B cell (primary cell): Measurements from ENCODE around the gene TMEFF1. TPM values are rescaled to one million over a fixed set of nuclear protein-coding genes. Genes with fewer than 3 reads are reported as not detected.

ENCODE experiments used
- ATAC-seq: fragments of 200-7000 bp; cut with Tn5 transposase; one replicate; pipeline ENCODE4 v1.10.0; 2021; ENCODE audit warnings: low read depth, mild to moderate bottlenecking, moderate number of reproducible peaks, moderate library complexity
- CTCF ChIA-PET: fragments of 350-600 bp; sonication (Branson Sonifier 250); formaldehyde crosslinking; loops from one replicate; lab custom pipeline; 2021; ENCODE audit warnings: antibody characterized with exemption, inconsistent platforms; lab: Charles Lee
- POLR2A ChIA-PET: fragments of 350-600 bp; sonication (Branson Sonifier 250); formaldehyde crosslinking; loops from one replicate; lab custom pipeline; 2021; ENCODE audit warnings: antibody characterized with exemption; lab: Charles Lee
- DNase-seq: peaks from one replicate; pipeline ENCODE4 v3.0.0; 2013
- H2AFZ ChIP-seq: 2 replicates; pipeline ENCODE4 v1.6.1; 2012; ENCODE audit warnings: mild to moderate bottlenecking, low read depth, low read length; ENCODE audit not compliant: insufficient read depth, poor library complexity, severe bottlenecking
- H3K27ac ChIP-seq, 2 donors: 1 replicate in 1 of 2; 2 replicates in 1 of 2; pipeline ENCODE4 v1.5.1; 2012 to 2013; ENCODE audit warnings: low read length in 2 of 2, mild to moderate bottlenecking in 2 of 2, moderate library complexity in 1 of 2
- H3K27me3 ChIP-seq, 4 experiments: fragments of 200-600 bp in 1 of 4; sonication (generic) in 1 of 4; replicated peaks in 1 of 4; 1 replicate in 2 of 4; 2 replicates in 2 of 4; pipeline versions ENCODE4 v1.6.1 to v1.7.0; 2013 to 2016; ENCODE audit warnings: low read length in 3 of 4, mild to moderate bottlenecking in 2 of 4, mixed read lengths in 1 of 4, moderate library complexity in 1 of 4; ENCODE audit not compliant: insufficient read depth in 4 of 4, control insufficient read depth in 3 of 4; ENCODE audit errors: control extremely low read depth in 1 of 4
- H3K36me3 ChIP-seq, 2 experiments: replicated peaks in 1 of 2; 1 replicate in 1 of 2; 2 replicates in 1 of 2; pipeline versions ENCODE4 v1.6.1 to v1.7.1; 2013; ENCODE audit warnings: low read length in 1 of 2; ENCODE audit not compliant: insufficient read depth in 2 of 2, control insufficient read depth in 1 of 2; ENCODE audit errors: control extremely low read depth in 1 of 2, extremely low read depth in 1 of 2
- H3K4me1 ChIP-seq, 2 donors: fragments of 200-600 bp in 1 of 2; sonication (generic) in 1 of 2; 1 replicate in 1 of 2; 2 replicates in 1 of 2; pipeline versions ENCODE4 v1.5.1 to v1.6.1; 2013 to 2017; ENCODE audit warnings: low read length in 2 of 2; ENCODE audit not compliant: control insufficient read depth in 2 of 2, insufficient read depth in 2 of 2
- H3K4me2 ChIP-seq: replicated peaks from 2 replicates; pipeline ENCODE3; 2012; ENCODE audit warnings: mild to moderate bottlenecking, low read depth, low read length; ENCODE audit not compliant: poor library complexity, severe bottlenecking
- H3K4me3 ChIP-seq, 5 experiments: fragments of 200-600 bp in 1 of 5; sonication (generic) in 1 of 5; 1 replicate in 3 of 5; 2 replicates in 2 of 5; pipeline versions ENCODE4 v1.5.1 to v1.7.0; 2011 to 2016; ENCODE audit warnings: low read length in 4 of 5, mild to moderate bottlenecking in 4 of 5, low read depth in 2 of 5, control low read depth in 1 of 5, moderate library complexity in 1 of 5; ENCODE audit not compliant: insufficient read depth in 1 of 5; ENCODE audit errors: control extremely low read depth in 1 of 5, extremely low read depth in 1 of 5
- H3K79me2 ChIP-seq: fragments of 200-600 bp; sonication (generic); one replicate; pipeline ENCODE4 v1.6.0; 2016; ENCODE audit warnings: low read length; ENCODE audit not compliant: control insufficient read depth, insufficient read depth
- H3K9ac ChIP-seq: fragments of 200-600 bp; sonication (generic); 2 replicates; pipeline ENCODE4 v1.6.1; 2017; ENCODE audit warnings: mild to moderate bottlenecking, low read length, moderate library complexity
- H3K9me3 ChIP-seq, 3 donors: one replicate each; pipeline versions ENCODE4 v1.6.1 to v1.7.1; 2013; ENCODE audit warnings: low read length in 2 of 3; ENCODE audit not compliant: control insufficient read depth in 2 of 3, insufficient read depth in 1 of 3; ENCODE audit errors: control extremely low read depth in 1 of 3
- H4K20me1 ChIP-seq: 2 replicates; pipeline ENCODE4 v1.6.0; 2012; ENCODE audit warnings: mild to moderate bottlenecking, low read length; ENCODE audit not compliant: insufficient read depth, control insufficient read depth, poor library complexity, severe bottlenecking
- H3K27ac Mint-ChIP-seq: one replicate; pipeline ENCODE4 v1.8.0; 2021; ENCODE audit warnings: mixed read lengths
- H3K27me3 Mint-ChIP-seq: one replicate; pipeline ENCODE4 v1.8.0; 2021; ENCODE audit warnings: mixed read lengths
- H3K4me1 Mint-ChIP-seq: one replicate; pipeline ENCODE4 v1.8.0; 2021; ENCODE audit warnings: mixed read lengths
- H3K4me3 Mint-ChIP-seq: one replicate; pipeline ENCODE4 v1.8.0; 2021; ENCODE audit warnings: mixed read lengths
- H3K9me3 Mint-ChIP-seq: one replicate; pipeline ENCODE4 v1.8.0; 2022; ENCODE audit warnings: mixed read lengths; ENCODE audit not compliant: insufficient read depth
- CTCF ChIP-seq: fragments of 200-600 bp; IDR thresholded peaks from one replicate; pipeline ENCODE4 v1.8.0; 2022; ENCODE audit warnings: antibody characterized with exemption, mild to moderate bottlenecking
- EZH2 ChIP-seq: IDR thresholded peaks from 2 replicates; pipeline ENCODE4 v1.6.1; 2012; ENCODE audit warnings: borderline replicate concordance, low read depth, mild to moderate bottlenecking, moderate library complexity, low read length; ENCODE audit not compliant: insufficient read depth, poor library complexity, severe bottlenecking
- WGBS: methylation state at CpG from one replicate; pipeline ENCODE4 v1.1.5; 2013; ENCODE audit warnings: missing lambda C conversion rate; ENCODE audit not compliant: insufficient coverage; 5-methylcytosine and 5-hydroxymethylcytosine counted together
- intact Hi-C: fragments of 100-400 bp; cut with micrococcal nuclease; formaldehyde crosslinking; loops from one replicate; pipeline ENCODE4 v1.10.0; 2022
- polyA plus RNA-seq: library from polyadenylated mRNA; depleted of rRNA; stranded (reverse); fragments of >200 nt; gene quantifications from 2 replicates; pipeline ENCODE4 v1.2.3, GENCODE V29; 2012
- total RNA-seq, 2 donors: library from RNA; stranded (reverse); fragments of 120-200 nt in 1 of 2; gene quantifications; 1 replicate in 1 of 2; 2 replicates in 1 of 2; pipeline versions ENCODE4 v1.2.3 to v1.2.4, GENCODE V29; 2013 to 2022

The TMEFF1 gene
- total and polyA plus RNA-seq, 2 donors (not counting 1 experiment from before 2014, with no cell fraction given), result not detected

DNA sequence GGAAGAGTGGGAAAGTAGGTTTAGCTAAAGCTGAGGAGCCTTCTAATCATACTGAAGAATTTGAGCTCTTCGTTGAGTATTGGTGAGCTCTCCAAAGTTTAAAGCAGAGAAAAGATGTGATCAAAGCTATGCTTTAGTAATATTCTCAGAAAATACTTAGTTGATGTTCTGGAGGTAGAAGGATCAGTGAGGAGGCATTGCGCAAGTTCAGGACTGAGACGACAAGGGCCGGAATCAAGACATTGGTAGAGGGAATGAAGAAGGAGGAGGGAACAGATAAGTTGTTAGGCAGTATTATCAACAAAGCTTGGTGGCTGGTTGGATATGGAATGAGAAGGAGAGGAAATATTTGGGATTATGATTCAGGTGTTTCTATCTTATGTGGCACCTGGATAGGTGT is 112.0 kb downstream of the TMEFF1 start:
- CTCF ChIA-PET, result interaction anchor here (0.5 kb wide), 1 partner anchor 155 kb away, joined by 3 read pairs; no protein-coding TSS in a partner anchor
- Histone ChIP-seq H3K36me3 (no peaks in the 10 kb centered on the region), H3K79me2 (no peaks in the 10 kb centered on the region), H3K27ac (no peak overlapping the region), H3K4me2 (no peak overlapping the region), H3K9me3 (no peaks in the 10 kb centered on the region), H3K27me3 (no peaks in the 10 kb centered on the region), H3K9ac (no peak overlapping the region), H4K20me1 (no peaks in the 10 kb centered on the region), H2AFZ (no peak overlapping the region), H3K4me3 (no peak overlapping the region), H3K4me1 (no peaks in the 10 kb centered on the region)
- DNase-seq, result no peak
- intact Hi-C loops, result no loop called here
- Mint-ChIP-seq H3K4me1 (no peaks in the 10 kb centered on the region), H3K27me3 (peaks cover 6% of the 10 kb centered on the region), H3K4me3 (no peak overlapping the region), H3K27ac (no peak overlapping the region), H3K9me3 (no peaks in the 10 kb centered on the region)
- POLR2A ChIA-PET, result no interaction called here
- 97% methylated on average over 3 of the region's 4 CpGs for WGBS
- TF ChIP-seq CTCF (no peak), EZH2 (no peak)
- no peak for ATAC-seq

- TF ChIP-seq EZH2 (no peak), CTCF (no peak)
- Histone ChIP-seq H3K9me3 (no peaks in the 10 kb centered on the region), H3K79me2 (no peaks in the 10 kb centered on the region), H3K4me1 (no peaks in the 10 kb centered on the region), H4K20me1 (no peaks in the 10 kb centered on the region), H3K4me2 (no peak overlapping the region), H3K27me3 (no peaks in the 10 kb centered on the region), H3K27ac (no peak overlapping the region), H3K9ac (no peak overlapping the region), H3K36me3 (no peaks in the 10 kb centered on the region), H3K4me3 (no peak overlapping the region), H2AFZ (no peak overlapping the region)
- H3K4me1 Mint-ChIP-seq, result no peaks in the 10 kb centered on the region
- CTCF ChIA-PET, result interaction anchor here (0.9 kb wide), 1 partner anchor 9 kb away, joined by 3 read pairs; no protein-coding TSS in a partner anchor
- no CpG with 5 or more reads among the region's 7 CpGs for WGBS
- H3K9me3 Mint-ChIP-seq, result no peaks in the 10 kb centered on the region
- DNase-seq (no peak), ATAC-seq (no peak)
- H3K4me3 Mint-ChIP-seq, result no peak overlapping the region
- H3K27me3 Mint-ChIP-seq, result peaks cover 6% of the 10 kb centered on the region
- no peak overlapping the region for H3K27ac Mint-ChIP-seq
- POLR2A ChIA-PET, result no interaction called here
- intact Hi-C loops, result no loop called here
These were observed 113.1 kb downstream of the TMEFF1 start for GRCh38 chr9:100586093-100586492.
